ENCODE measurements around the gene AP2M1. TPM values are rescaled to one million over a fixed set of nuclear protein-coding genes. Genes with fewer than 3 reads are reported as not detected.

Gene AP2M1
- total and polyA plus RNA-seq, 2 of the 13 experiments (the other 11 are each of a cell fraction or from before 2014, with no cell fraction given), result 126 to 146 TPM

DNA sequence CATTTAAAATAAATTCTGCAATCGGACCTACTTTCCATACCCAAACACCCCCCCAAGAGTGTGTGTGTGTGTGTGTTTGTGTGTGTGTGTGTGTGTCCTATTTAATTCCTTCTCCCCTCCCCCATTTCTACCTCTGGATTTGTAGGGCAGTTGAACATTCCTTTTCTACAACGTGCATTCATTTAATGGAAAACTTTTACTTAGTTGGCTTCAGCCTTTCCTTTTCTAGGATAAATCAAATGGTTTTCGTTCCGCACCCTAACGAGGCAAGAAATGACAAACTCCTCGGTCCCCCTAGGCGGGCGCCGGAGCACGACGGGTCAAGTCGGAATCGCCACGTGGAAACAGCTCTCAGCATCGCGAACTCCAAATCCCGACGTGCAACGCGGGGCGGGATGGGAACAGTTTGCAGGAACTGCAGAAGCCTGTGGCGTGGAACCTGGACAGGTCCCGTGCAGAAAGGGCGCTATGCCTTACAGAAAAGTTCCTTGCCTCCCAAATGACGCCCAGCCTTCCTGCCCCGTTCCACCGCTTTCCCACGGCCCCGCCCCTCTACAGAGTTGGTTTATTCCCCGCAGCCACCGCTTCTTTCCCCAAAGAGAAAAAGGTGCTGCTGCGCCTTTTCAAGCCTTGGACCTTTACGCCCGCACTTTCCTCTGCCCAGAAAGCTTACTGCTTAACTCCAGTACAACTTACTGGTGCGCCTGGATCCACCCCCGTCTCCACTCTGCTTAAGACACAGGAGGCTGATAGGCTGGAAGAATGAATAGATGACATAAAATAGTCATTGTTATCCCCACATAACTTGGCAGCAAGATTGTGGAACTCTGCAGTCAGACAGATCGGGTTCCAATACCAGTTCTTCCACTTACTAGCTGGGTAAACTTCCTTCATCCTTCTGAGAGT, 40.6 kb upstream of the AP2M1 start (continued):
- TF ChIP-seq, protein P1, sequence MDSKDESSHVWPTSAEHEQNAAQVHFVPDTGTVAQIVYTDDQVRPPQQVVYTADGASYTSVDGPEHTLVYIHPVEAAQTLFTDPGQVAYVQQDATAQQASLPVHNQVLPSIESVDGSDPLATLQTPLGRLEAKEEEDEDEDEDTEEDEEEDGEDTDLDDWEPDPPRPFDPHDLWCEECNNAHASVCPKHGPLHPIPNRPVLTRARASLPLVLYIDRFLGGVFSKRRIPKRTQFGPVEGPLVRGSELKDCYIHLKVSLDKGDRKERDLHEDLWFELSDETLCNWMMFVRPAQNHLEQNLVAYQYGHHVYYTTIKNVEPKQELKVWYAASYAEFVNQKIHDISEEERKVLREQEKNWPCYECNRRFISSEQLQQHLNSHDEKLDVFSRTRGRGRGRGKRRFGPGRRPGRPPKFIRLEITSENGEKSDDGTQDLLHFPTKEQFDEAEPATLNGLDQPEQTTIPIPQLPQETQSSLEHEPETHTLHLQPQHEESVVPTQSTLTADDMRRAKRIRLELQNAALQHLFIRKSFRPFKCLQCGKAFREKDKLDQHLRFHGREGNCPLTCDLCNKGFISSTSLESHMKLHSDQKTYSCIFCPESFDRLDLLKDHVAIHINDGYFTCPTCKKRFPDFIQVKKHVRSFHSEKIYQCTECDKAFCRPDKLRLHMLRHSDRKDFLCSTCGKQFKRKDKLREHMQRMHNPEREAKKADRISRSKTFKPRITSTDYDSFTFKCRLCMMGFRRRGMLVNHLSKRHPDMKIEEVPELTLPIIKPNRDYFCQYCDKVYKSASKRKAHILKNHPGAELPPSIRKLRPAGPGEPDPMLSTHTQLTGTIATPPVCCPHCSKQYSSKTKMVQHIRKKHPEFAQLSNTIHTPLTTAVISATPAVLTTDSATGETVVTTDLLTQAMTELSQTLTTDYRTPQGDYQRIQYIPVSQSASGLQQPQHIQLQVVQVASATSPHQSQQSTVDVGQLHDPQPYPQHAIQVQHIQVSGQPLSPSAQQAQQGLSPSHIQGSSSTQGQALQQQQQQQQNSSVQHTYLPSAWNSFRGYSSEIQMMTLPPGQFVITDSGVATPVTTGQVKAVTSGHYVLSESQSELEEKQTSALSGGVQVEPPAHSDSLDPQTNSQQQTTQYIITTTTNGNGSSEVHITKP (CRISPR knock-in tag; IDR thresholded peaks at IDR 0.05; ENCODE audit: low read depth), result peak; percentile 75; the same call in 1 of the 2 replicates
- peak; percentile 75 for TF ChIP-seq NR2C2 (CRISPR knock-in tag; IDR thresholded peaks at IDR 0.05; ENCODE audit: borderline replicate concordance)
- peak; percentile 87 for TF ChIP-seq SAP130 (CRISPR knock-in tag; IDR thresholded peaks at IDR 0.05; ENCODE audit: low read depth)
- TF ChIP-seq, protein P2, sequence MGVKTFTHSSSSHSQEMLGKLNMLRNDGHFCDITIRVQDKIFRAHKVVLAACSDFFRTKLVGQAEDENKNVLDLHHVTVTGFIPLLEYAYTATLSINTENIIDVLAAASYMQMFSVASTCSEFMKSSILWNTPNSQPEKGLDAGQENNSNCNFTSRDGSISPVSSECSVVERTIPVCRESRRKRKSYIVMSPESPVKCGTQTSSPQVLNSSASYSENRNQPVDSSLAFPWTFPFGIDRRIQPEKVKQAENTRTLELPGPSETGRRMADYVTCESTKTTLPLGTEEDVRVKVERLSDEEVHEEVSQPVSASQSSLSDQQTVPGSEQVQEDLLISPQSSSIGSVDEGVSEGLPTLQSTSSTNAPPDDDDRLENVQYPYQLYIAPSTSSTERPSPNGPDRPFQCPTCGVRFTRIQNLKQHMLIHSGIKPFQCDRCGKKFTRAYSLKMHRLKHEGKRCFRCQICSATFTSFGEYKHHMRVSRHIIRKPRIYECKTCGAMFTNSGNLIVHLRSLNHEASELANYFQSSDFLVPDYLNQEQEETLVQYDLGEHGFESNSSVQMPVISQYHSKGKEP (CRISPR knock-in tag; IDR thresholded peaks at IDR 0.05), result 0 out of 2 replicates have a peak, but pooled peaks have one; percentile 47
- TF ChIP-seq, protein P3, sequence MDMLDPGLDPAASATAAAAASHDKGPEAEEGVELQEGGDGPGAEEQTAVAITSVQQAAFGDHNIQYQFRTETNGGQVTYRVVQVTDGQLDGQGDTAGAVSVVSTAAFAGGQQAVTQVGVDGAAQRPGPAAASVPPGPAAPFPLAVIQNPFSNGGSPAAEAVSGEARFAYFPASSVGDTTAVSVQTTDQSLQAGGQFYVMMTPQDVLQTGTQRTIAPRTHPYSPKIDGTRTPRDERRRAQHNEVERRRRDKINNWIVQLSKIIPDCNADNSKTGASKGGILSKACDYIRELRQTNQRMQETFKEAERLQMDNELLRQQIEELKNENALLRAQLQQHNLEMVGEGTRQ (IDR thresholded peaks at IDR 0.05; ENCODE audit: low read depth, low read length), result no peak
- TF ChIP-seq, protein P3 (CRISPR knock-in tag; IDR thresholded peaks at IDR 0.05; ENCODE audit: borderline replicate concordance), result peak; percentile 19; the same call in 1 of the 2 replicates
- TF ChIP-seq SUZ12 (IDR thresholded peaks at IDR 0.05; ENCODE audit: low read depth, low read length), result peak; percentile 41; the same call in 1 of the 2 replicates
- peak; percentile 65; the same call in 1 of the 2 replicates for TF ChIP-seq HDAC2 (CRISPR knock-in tag; IDR thresholded peaks at IDR 0.05)
- TF ChIP-seq MATR3 (CRISPR knock-in tag; IDR thresholded peaks at IDR 0.05), result no peak
- no peak for TF ChIP-seq ZNF235 (CRISPR knock-in tag; IDR thresholded peaks at IDR 0.05; ENCODE audit: borderline replicate concordance)
- TF ChIP-seq ZMYM4 (CRISPR knock-in tag; IDR thresholded peaks at IDR 0.05), result peak; percentile 66
- peak; percentile 65 for TF ChIP-seq ARNT2 (CRISPR knock-in tag; IDR thresholded peaks at IDR 0.05; ENCODE audit: low read depth)
- TF ChIP-seq ZNF530 (CRISPR knock-in tag; IDR thresholded peaks at IDR 0.05; ENCODE audit: low read depth), result no peak
- TF ChIP-seq ZBTB8A (CRISPR knock-in tag; IDR thresholded peaks at IDR 0.05; ENCODE audit: borderline replicate concordance, low read depth), result no peak
- no peak for TF ChIP-seq MYNN (CRISPR knock-in tag; IDR thresholded peaks at IDR 0.05; ENCODE audit: low read depth)
